WTC11 (cell line): ENCODE data around the gene SLFN5.

Source experiments
- ATF1 ChIP-seq: sonication (generic); formaldehyde crosslinking; IDR thresholded peaks from 2 replicates; pipeline ENCODE4 v1.8.1; 2023; ENCODE audit warnings: mild to moderate bottlenecking, moderate library complexity, missing genetic modification reagents
- CREB1 ChIP-seq: sonication (generic); formaldehyde crosslinking; IDR thresholded peaks from 2 replicates; pipeline ENCODE4 v1.8.0; 2023; ENCODE audit warnings: mild to moderate bottlenecking, missing genetic modification reagents
- ELF4 ChIP-seq: sonication (generic); formaldehyde crosslinking; IDR thresholded peaks from 2 replicates; pipeline ENCODE4 v1.8.1; 2022; ENCODE audit warnings: low read depth, mild to moderate bottlenecking, moderate library complexity, missing genetic modification reagents
- ETV6 ChIP-seq: sonication (generic); formaldehyde crosslinking; IDR thresholded peaks from 2 replicates; pipeline ENCODE4 v1.8.1; 2022; ENCODE audit warnings: mild to moderate bottlenecking, missing genetic modification reagents
- FOXJ3 ChIP-seq: sonication (generic); formaldehyde crosslinking; IDR thresholded peaks from 2 replicates; pipeline ENCODE4 v1.9.0; 2021; ENCODE audit warnings: missing genetic modification reagents, mild to moderate bottlenecking, borderline replicate concordance
- HMGXB4 ChIP-seq: sonication (generic); formaldehyde crosslinking; IDR thresholded peaks from 2 replicates; pipeline ENCODE4 v1.8.1; 2023; ENCODE audit warnings: mild to moderate bottlenecking, moderate library complexity, missing genetic modification reagents
- MAX ChIP-seq: sonication (generic); formaldehyde crosslinking; IDR thresholded peaks from 2 replicates; pipeline ENCODE4 v1.8.0; 2022; ENCODE audit warnings: mild to moderate bottlenecking, missing genetic modification reagents
- NFYB ChIP-seq: sonication (generic); formaldehyde crosslinking; conservative IDR thresholded peaks from 2 replicates; pipeline ENCODE4 v1.8.0; 2022; ENCODE audit warnings: low read depth, missing genetic modification reagents
- NR3C1 ChIP-seq: sonication (generic); formaldehyde crosslinking; conservative IDR thresholded peaks from 2 replicates; pipeline ENCODE4 v1.8.1; 2023; ENCODE audit warnings: low read depth, mild to moderate bottlenecking, missing genetic modification reagents
- ZNF138 ChIP-seq: sonication (generic); formaldehyde crosslinking; conservative IDR thresholded peaks from 2 replicates; pipeline ENCODE4 v1.8.1; 2022; ENCODE audit warnings: mild to moderate bottlenecking, moderate library complexity, missing genetic modification reagents
- TF ChIP-seq, protein P1 (sequence below): fragments of 200-600 bp; IDR thresholded peaks from 2 replicates; pipeline ENCODE4 v1.8.0; 2022; ENCODE audit warnings: antibody characterized with exemption
- TF ChIP-seq, protein P2 (sequence below): sonication (generic); formaldehyde crosslinking; IDR thresholded peaks from 2 replicates; pipeline ENCODE4 v1.8.1; 2023; ENCODE audit warnings: mild to moderate bottlenecking, missing genetic modification reagents, moderate library complexity
- TF ChIP-seq, protein P3 (sequence below): sonication (generic); formaldehyde crosslinking; IDR thresholded peaks from 2 replicates; pipeline ENCODE4 v1.8.1; 2023; ENCODE audit warnings: mild to moderate bottlenecking, missing genetic modification reagents

DNA sequence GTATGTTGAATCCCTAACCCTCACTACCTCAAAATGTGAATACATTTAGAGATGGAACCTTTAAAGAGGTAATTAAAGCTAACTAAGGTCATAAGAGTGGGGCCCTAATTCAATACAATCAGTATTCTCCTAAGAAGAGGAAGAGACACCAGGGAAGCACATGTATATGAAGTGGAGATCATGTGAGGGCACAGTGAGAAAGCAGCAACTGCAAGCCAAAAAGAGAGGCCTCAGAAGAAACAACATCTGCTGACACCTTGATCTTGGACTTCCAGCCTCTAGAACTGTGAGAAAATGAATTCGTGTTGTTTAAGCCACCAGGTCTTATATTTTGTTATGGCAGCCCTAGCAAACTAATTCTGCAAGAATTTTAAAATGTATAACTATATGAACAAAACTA, 13.2 kb upstream of the SLFN5 start:
- TF ChIP-seq, protein P1, sequence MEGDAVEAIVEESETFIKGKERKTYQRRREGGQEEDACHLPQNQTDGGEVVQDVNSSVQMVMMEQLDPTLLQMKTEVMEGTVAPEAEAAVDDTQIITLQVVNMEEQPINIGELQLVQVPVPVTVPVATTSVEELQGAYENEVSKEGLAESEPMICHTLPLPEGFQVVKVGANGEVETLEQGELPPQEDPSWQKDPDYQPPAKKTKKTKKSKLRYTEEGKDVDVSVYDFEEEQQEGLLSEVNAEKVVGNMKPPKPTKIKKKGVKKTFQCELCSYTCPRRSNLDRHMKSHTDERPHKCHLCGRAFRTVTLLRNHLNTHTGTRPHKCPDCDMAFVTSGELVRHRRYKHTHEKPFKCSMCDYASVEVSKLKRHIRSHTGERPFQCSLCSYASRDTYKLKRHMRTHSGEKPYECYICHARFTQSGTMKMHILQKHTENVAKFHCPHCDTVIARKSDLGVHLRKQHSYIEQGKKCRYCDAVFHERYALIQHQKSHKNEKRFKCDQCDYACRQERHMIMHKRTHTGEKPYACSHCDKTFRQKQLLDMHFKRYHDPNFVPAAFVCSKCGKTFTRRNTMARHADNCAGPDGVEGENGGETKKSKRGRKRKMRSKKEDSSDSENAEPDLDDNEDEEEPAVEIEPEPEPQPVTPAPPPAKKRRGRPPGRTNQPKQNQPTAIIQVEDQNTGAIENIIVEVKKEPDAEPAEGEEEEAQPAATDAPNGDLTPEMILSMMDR = no peak
- TF ChIP-seq FOXJ3 (CRISPR knock-in tag) = no peak
- no peak for TF ChIP-seq NR3C1 (CRISPR knock-in tag)
- TF ChIP-seq CREB1 (CRISPR knock-in tag) = no peak
- no peak for TF ChIP-seq NFYB (CRISPR knock-in tag)
- no peak for TF ChIP-seq ATF1
- no peak for TF ChIP-seq ELF4 (CRISPR knock-in tag)
- TF ChIP-seq, protein P2, sequence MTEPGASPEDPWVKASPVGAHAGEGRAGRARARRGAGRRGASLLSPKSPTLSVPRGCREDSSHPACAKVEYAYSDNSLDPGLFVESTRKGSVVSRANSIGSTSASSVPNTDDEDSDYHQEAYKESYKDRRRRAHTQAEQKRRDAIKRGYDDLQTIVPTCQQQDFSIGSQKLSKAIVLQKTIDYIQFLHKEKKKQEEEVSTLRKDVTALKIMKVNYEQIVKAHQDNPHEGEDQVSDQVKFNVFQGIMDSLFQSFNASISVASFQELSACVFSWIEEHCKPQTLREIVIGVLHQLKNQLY (CRISPR knock-in tag) = no peak
- no peak for TF ChIP-seq MAX (CRISPR knock-in tag)
- no peak for TF ChIP-seq HMGXB4 (CRISPR knock-in tag)
- TF ChIP-seq ETV6 (CRISPR knock-in tag) = no peak
- no peak for TF ChIP-seq ZNF138 (CRISPR knock-in tag)
- TF ChIP-seq, protein P3, sequence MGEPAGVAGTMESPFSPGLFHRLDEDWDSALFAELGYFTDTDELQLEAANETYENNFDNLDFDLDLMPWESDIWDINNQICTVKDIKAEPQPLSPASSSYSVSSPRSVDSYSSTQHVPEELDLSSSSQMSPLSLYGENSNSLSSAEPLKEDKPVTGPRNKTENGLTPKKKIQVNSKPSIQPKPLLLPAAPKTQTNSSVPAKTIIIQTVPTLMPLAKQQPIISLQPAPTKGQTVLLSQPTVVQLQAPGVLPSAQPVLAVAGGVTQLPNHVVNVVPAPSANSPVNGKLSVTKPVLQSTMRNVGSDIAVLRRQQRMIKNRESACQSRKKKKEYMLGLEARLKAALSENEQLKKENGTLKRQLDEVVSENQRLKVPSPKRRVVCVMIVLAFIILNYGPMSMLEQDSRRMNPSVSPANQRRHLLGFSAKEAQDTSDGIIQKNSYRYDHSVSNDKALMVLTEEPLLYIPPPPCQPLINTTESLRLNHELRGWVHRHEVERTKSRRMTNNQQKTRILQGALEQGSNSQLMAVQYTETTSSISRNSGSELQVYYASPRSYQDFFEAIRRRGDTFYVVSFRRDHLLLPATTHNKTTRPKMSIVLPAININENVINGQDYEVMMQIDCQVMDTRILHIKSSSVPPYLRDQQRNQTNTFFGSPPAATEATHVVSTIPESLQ (CRISPR knock-in tag) = no peak
